Activated CD8-positive, alpha-beta memory T cell treated with anti-CD3 and anti-CD28 coated beads, Interleukin-2, amount 50 U/mL, for 1 hour (primary cell): ENCODE results near the gene APOM.
A peak's percentile ranks its signal among the peaks of the same experiment; 100 is the strongest.

Experiments
- DNase-seq: peaks from one replicate; pipeline ENCODE4 v3.0.0-alpha.2; 2020; ENCODE audit errors: extremely low read depth

The APOM gene

DNA sequence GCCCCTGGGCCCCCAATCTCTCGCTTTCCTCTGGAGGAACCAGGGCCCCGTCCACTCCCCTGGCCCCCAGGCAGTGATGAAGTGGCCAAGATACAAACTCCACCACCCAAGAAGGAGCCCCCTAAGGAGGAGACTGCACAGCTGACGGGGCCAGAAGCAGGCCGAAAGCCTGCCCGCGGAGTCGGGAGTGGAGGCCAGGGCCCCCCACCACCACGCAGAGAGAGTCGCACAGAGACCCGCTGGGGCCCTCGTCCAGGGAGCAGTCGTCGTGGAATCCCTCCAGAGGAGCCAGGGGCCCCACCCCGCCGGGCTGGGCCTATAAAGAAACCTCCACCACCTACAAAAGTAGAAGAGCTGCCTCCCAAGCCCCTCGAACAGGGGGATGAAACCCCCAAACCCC, 24.5 kb upstream of the APOM start:
- no peak for DNase-seq

DNA sequence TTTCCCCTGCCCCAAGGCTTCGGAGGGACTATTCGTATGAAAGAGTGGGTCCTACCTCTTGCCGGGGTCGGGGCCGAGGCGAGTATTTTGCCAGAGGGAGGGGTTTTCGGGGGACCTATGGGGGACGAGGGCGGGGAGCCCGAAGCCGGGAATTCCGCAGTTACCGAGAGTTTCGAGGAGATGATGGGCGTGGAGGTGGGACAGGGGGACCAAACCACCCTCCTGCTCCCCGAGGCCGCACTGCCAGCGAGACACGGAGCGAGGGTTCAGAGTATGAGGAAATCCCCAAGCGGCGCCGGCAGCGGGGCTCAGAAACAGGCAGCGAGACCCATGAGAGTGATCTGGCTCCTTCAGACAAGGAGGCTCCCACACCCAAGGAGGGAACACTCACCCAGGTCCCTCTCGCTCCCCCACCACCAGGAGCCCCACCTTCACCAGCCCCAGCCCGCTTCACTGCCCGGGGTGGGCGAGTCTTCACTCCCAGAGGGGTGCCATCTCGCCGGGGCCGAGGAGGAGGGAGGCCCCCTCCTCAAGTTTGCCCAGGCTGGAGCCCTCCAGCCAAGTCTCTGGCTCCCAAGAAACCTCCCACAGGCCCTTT, 23.9 kb upstream of the APOM start:
- no peak for DNase-seq

DNA sequence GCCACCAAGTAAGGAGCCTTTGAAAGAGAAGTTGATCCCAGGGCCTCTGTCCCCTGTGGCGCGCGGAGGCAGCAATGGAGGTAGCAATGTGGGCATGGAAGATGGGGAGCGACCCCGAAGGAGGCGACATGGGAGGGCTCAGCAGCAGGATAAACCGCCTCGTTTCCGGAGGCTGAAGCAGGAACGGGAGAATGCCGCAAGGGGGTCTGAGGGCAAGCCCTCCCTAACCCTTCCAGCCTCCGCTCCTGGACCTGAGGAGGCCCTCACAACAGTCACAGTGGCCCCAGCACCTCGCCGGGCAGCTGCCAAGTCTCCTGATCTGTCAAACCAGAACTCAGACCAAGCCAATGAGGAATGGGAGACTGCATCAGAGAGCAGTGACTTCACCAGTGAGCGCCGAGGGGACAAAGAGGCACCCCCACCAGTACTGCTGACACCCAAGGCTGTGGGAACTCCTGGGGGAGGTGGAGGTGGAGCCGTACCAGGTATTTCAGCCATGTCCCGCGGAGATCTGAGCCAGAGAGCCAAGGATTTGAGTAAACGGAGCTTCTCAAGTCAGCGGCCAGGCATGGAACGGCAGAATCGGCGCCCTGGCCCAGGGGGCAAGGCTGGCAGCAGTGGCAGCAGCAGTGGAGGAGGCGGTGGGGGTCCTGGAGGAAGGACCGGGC, 23.3 kb upstream of the APOM start:
- DNase-seq, result no peak

DNA sequence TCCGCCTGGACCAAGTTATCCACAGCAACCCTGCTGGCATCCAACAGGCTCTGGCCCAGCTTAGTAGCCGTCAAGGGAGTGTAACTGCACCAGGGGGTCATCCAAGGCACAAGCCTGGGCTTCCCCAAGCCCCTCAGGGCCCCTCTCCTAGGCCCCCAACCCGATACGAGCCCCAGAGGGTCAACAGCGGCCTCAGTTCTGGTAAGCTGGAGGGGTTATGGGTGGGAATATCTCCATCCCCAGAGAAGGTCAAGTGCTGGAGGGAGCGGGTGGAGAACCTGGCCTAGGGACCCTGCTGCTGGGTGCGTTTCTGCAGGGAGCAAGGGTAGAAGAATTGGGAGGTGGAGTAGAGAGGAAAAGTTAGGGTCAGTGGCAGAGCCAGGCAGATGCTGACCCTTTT, 22.2 kb upstream of the APOM start:
- DNase-seq, result no peak

DNA sequence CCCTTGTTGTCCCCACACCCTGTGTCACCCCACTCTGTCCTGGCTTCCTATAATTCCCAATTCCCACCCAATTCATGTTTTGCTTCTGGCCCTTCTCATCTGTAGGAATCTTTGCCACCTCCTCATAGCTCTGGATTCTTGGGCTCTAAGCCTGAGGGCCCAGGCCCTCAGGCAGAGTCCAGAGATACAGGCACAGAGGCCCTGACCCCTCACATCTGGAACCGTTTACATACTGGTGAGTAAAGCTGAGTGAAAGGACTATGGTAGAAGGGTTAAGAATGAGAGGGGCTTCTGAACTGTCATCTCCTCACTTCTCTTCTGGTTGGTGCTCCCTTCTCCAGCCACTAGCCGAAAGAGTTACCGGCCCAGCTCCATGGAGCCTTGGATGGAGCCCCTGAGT, 21.6 kb upstream of the APOM start:
- no peak for DNase-seq

DNA sequence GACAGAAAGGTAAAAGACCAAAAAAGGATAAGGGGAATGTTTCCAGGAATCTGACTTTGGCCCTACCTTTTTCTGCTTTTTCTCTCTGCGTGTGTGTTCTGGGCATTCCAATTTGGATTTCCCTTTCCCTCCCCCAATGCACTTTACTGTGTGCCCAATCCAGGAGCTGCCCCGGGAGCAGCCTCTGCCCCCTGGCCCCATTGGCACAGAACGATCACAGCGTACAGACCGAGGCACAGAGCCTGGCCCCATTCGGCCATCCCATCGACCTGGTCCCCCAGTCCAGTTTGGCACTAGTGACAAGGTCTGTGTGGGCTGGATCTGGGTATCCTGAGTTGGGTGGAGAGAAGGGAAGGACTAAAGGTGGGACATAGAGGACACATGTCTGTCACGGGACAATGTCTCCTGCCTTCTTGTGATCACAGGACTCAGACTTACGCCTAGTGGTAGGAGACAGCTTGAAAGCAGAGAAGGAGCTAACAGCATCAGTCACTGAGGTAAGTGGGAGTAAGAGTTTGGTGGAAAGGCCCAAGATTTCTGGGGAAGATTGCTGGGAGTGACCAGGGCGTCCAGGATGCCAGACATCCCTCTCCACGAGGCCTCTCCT, 20.6 kb upstream of the APOM start:
- DNase-seq, result no peak

DNA sequence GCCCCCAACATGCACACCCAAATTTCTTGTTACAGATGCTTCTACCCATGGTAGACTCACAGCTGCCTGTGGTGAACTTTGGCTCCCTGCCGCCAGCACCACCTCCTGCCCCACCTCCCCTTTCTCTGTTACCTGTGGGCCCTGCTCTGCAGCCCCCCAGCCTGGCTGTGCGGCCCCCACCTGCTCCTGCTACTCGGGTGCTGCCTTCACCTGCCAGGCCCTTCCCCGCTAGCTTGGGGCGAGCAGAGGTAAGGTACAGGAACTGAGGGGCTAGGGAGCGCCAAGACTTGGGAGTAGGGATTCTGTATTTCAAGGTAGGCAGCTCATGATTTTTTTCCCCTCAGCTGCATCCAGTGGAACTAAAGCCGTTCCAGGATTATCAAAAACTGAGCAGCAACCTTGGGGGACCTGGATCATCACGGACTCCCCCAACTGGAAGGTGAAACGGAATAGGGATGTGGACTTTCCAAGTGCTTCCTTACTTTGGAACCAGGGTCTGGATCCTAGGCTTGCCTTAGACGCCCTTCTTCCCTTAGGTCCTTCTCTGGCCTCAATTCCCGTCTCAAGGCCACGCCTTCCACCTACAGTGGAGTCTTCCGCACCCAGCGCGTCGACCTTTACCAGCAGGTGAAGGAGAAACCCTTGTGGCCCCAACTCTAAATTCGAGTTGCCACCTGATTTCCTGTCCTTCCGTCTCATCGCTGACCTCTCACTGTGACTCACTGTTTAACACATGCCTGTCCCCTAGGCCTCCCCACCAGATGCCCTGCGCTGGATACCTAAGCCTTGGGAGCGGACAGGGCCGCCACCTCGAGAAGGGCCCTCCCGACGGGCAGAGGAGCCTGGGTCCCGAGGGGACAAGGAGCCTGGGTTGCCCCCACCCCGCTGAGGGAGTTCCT, 18.7 kb upstream of the APOM start:
- no peak for DNase-seq

DNA sequence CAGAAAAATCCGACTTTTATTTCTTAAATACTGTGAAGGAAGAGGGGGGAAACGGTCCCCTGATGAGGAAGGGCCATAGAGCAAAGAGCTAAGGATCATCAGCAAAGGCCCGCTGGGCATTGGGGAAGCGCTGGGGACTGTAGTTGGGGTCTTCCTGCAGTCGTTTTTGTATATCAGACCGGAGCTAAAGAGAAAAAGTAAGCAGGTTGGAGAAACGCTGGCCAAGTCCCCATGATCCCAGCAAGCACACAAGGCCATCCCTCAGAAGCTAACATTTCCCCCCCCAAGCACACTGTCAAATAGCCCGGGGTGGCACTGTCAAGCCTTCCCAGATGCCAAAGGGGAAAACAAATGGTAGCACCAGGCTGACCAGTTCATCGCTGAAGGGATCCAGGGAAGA, 16.7 kb upstream of the APOM start:
- no peak for DNase-seq

DNA sequence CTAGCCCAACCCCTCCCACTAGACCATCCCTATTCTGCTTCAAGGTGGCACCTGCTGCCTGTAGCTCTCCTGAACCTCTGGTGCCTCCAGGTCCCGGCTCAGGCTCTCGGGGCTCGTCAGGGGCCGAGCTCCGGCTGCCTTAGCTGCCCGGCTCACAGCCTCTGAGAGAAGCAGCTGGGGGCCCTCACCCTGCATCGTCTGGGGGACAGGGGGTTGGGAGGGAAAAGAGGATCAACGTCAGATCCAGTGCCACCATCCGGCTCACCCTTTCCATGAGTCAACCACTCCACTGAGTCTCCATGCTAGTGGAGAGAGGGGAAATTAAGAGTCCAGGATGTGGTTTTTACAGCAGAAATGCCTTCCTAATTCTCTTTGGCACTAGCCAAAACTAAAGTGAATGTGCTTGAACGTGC, 16.2 kb upstream of the APOM start:
- no peak for DNase-seq

DNA sequence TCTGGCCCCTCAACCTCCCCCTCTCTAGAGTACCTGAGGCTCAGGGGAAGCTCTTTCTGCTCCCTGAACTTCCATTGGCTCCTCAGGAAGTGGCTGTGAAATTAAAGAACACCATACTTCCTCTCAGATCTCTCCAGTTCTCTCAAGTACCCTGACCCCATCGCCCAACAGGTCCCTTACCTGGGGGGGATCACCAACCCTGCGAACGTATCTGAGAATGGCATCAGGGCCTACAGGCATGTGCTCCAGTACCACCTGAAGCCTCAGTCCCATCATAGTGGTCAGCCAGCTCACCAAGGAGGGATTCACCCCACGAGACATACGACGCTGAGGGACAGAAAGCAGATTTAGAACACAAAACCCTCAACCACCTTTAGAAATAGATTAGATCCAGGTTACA, 15.1 kb upstream of the APOM start:
- DNase-seq, result no peak

DNA sequence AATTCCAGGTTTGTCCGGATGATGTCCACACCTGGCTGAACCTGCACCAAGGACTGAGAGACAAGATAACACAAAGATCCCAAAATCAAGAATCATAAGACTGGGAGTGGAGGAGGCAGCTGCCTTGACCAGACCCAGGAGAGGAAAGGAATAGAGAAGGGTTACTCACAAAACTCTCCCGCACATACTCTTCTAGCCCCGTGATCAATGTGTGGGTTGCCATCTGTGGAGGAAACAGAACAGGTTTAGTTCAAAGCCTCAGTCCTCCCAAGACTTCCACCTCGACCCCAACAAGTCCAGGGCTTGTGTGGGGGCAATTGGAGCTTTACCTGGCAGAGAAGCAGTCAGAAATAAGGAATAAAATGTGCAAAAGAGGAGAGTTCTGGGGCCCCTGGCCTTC, 14.3 kb upstream of the APOM start:
- no peak for DNase-seq

DNA sequence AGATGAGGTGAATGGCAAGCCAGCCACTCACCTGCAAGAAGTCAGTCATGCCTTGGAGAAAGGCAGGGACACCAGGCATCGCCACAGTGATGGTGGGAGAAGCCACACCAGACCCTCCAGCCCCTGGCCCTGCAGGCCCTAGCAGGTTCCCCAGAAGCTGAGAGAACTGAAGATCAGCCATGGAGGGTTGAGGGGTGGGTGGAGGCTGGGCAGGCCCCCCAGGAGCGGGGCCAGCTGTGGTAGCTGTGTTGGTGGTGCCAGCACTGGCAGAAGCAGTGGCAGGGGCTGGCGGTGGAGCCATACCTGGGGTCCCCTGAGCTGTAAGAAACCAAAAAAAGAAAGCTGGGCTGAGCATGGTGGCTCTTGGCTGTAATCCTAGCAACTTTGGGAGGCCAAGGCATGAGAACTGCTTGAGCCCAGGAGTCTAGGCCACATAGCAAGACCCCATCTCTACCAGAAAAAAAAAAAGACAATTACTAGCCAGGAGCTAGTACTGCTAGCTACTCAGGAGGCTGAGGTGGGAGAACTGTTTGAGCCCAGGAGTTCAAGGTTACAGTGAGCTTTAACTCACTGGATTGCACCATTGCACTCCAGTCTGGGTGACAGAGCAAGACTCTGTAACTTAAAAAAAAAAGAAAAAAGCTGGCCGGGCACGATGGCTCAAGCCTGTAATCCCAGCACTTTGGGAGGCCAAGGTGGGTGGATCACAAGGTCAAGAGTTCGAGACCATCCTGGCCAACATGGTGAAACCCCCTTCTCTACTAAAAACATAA, 12.7 kb upstream of the APOM start:
- no peak for DNase-seq

DNA sequence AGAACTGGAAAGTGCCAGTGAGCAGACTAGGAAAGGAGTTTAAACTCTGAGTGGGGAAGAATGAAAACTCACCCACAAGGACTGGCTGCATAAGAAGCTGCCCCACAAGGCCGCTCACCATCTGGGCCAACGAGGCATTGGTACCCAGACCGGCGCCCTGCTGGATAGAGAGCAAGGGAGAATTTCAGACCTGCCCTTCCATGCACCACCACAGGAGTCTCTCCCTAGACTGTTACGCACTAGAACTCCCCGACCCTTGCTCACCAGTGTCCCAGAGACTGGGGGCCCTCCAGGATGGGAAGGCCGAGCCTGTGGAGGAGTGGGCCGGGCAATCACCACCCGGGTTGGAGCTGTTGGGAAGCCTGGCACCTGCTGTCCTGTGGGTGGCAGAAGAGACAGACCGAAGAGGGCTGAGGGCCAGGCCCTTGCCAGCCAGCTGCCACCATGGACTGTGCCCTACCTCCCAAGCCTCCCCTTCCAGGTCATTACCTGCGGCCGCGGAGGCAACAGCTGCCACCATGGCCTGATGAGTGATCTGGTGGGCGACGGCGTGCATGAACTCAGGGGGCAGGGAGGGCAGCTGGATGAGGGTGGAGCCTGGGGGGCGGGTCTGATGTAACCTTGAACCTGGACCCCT, 11.8 kb upstream of the APOM start:
- DNase-seq, result no peak

DNA sequence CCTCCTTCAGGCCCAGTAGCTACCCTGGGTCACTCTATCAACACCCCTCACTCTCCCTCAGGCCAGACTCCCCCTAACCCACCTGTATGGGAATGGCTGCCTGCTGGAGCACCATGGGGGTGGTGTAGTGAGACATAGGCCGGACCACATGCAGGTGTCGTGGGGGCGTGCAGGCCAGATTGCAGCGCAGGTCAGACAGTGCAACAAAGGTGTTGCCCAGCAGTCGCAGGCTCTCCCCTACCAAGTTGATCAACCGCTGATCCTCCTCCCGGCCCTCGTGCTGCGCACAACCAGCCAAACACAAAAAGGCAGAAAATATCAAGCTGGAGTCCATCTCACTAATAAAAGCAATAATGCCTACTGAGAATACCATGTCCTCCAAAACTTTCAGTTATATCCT, 10.4 kb upstream of the APOM start:
- DNase-seq, result no peak

DNA sequence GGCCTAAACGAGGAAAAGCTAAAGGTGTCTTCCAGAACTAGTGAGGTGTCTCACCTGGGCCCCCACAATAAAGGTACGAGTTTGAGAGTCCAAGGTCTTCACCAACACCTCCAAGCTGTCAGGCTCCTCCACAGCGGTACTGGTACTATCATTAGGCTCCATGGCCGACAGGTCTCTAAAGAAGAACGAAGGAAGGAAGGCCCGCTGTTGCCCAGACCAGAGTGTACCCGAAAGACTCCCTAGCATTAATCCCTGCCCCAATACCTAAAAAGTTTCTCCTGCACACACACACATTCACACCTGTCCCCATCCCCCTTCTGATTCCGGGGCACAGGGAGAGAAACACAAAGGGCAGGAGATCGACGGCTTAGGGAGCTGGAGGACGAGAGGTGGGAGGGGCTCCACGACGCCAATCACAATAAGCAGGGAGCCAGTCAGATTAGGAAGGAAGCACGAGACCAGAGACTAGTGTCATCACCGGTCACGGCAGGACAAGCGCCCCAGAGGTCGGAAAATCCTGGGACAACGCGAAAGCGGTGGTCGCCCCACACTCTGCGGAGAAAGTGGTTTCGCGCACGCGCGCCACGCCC, 4.0 kb upstream of the APOM start:
- DNase-seq, result no peak

DNA sequence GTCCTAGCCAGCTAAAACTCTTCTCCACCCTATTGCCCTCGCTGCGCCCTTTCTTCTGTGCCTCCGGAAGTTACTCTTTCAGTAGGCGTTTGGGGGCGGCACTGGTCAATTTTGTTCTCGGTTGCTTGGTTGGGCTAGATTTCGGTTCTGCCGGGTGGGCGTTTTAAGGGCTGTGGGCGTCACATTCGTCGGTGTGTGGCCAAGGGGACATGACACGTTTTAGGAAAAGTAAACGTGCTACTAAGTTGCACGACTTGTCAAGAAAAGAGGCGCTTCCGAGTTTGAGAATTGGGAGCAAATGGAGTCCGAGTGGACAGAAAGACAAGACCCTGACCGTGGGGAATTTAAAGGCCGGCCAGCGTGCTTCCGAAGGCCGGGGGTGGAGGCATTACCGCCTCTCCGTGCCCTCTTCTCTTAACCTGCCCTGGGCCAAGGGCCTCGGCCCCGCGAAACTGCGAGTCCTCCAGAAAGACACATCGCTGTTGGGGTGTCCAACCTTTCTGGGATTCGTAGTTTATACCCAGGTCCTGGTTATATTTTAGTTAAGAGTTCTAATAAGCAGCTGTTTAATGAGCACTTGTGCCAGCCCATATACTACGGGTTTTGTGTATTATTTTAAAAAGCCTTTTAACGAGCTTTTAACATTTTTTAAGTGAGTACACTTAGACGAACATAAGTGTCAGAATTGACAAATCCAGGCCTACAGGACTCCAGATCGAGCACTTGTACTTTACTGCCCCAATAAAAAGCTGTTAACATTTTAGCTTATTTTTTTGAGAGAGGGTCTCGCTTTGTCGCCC, 2.6 kb upstream of the APOM start:
- peak; percentile 73 for DNase-seq

DNA sequence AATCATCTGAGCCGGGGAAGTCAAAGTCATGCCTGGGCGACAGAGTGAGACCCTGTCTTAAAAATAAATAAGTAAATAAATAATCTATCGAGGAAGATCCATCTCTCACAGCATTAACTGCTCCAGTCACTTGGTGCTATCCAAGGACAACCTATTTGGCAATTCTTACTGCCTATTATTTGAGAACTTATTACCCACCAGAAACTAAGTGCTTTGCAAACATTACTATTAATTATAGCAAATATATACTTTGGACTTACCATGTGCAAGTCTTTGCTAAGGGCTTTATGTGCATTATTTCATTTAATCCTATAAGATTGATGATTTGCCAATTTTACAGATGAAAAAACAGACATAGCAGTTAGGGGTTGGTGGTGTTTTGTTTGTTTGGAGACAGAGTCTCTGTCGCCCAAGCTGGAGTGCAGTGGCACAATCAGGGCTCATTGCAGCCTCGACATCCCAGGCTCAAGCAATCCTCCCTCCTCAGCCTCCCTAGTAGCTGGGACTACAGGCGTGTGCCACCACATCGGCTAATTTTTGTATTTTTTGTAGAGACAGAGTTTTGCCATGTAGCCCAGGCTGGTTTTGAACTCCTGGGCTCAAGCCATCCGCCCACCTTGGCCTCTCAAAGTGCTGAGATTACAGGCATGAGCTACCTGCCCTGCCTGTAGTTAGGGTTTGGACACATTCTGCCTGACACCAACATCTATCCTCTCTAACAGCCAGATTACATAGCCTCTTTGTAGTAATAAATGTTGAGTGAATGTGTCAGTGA, 933 bp upstream of the APOM start:
- no peak for DNase-seq

DNA sequence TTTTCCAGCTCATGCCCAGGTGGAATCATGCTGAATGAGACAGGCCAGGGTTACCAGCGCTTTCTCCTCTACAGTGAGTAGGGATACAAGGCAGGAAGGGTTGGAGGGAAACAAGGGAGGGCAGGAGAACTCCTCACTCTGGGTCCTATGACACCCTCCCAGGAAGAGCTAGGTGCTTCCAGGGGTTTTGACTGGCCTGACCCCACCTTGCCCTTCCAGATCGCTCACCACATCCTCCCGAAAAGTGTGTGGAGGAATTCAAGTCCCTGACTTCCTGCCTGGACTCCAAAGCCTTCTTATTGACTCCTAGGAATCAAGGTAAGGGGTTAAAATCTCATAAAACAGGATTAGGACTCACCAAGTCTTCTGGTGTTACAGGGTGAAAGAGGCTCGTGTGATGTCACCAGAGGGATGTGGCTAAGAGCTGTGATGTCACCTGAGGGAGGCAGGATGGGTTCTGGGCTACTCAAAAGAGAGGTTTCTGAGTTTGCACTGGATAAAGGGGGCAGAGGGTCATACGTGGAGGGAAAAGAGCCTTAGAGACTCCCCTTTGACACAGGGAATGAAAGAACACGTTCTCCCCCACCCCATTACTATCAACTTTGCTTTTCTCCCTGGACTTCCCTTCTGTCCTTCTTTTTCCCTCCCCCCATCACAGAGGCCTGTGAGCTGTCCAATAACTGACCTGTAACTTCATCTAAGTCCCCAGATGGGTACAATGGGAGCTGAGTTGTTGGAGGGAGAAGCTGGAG, 1.9 kb downstream of the APOM start:
- DNase-seq, result no peak
